ENCODE measurements around the gene GPA33.

The GPA33 gene, protein sequence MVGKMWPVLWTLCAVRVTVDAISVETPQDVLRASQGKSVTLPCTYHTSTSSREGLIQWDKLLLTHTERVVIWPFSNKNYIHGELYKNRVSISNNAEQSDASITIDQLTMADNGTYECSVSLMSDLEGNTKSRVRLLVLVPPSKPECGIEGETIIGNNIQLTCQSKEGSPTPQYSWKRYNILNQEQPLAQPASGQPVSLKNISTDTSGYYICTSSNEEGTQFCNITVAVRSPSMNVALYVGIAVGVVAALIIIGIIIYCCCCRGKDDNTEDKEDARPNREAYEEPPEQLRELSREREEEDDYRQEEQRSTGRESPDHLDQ

DNA sequence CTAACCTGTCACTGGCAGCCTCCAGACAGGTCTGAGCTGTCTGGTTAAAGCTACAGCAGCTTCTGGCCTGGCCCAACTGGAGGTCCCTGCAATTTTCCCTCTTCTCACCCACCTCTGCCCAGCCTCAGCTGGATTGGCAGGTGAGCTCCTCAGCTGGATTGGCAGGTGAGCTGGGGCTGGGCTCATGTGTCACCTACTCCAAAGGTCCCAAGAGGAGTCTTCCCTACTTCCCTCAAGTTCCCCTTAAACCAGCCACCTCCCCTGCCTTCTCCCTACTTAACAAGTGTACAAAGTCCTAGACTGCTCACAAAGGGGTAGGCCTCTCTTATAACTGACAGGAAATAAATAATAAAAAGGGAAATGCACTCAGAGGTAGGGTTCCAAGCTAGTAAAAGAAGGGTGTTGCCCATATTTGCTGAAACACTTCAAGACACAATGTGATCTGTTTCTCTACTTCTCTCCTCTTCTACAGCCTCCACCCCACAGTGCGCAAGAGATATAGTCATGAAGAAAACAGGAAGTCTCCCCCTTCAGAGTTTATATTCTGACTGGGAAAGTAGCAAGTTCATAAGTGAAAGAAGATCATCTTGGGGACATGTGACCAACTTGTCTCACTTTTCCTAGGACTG lies at the start of gene GPA33:
Gene GPA33 (minus strand): TSS at position 64 of the 629 bp plus-strand sequence. CDS start 90 bp downstream, outside the sequence.
- Mint-ChIP-seq H3K4me3 (peak within 1 kb of the TSS; percentile 52), H3K36me3 (ENCODE audit: low read depth) (peaks cover 4% of the 10 kb centered on the region), H3K9me3 (no peaks in the 10 kb centered on the region), H3K27ac (peak within 1 kb of the TSS; percentile 83), H3K4me1 (ENCODE audit: low read depth) (peaks cover 13% of the 10 kb centered on the region), H3K27me3 (ENCODE audit: low read depth) (no peaks in the 10 kb centered on the region)
- DNase-seq (ENCODE audit: low spot score): no peak

DNA sequence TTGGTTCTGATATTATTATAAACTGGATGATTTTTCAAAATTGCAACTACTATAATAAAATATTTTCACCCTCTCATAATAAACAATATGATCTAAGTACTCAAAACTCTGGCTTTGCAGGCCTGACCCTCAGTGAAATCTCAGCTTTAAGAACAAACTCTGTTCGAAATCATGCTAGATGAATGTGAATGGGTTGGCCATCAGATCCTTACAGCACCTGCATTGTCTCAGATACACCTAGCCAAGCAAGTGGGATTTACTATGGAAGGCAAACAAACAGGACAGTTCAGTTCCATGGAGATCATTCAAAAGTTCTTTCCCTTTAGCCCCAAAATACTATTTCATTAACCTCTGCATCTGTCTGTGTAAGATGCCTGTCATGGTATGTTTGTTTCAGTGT lies 48.5 kb upstream of the GPA33 start:
- Mint-ChIP-seq H3K9me3 (no peaks in the 10 kb centered on the region), H3K4me1 (ENCODE audit: low read depth) (no peaks in the 10 kb centered on the region), H3K27ac (no peak overlapping the region), H3K27me3 (ENCODE audit: low read depth) (peaks cover 58% of the 10 kb centered on the region), H3K4me3 (no peak overlapping the region), H3K36me3 (ENCODE audit: low read depth) (no peaks in the 10 kb centered on the region)
- DNase-seq (ENCODE audit: low spot score): no peak

DNA sequence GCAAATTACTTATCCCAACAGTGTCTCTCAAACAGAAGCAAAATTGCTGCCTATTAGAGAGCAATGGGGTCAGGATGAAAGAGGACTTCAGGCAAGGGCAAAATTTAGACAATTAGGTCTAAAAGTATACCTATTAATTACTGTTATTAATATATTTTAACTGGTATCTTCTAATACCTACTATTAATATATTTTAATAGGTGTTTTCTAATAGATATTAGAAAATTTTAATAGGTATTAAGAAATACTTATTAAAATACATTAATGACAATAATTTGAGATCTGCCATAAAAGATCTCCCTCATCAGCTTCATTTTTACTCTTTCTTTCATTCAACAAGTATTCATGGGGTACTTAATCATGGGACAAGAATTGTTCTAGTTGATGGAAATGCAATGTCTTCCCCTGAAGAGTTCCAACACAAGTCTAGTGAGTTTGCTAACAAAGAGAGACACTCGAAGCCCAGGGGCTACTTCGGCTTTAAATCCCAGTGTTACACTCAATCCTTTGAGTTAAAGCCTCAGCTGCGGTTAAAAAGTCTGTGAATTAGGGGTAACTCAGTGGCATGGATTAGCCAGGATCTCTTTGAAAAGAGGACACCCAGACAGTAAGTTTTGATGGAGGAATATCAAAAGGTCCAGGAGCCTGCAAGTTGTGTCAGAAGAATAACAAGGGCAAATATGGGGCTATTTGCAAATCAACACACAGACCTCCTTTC lies 47.8 kb upstream of the GPA33 start:
- H3K9me3 Mint-ChIP-seq: no peaks in the 10 kb centered on the region
- peaks cover 59% of the 10 kb centered on the region for H3K27me3 Mint-ChIP-seq (ENCODE audit: low read depth)
- H3K4me1 Mint-ChIP-seq (ENCODE audit: low read depth): no peaks in the 10 kb centered on the region
- no peak overlapping the region for H3K27ac Mint-ChIP-seq
- no peak for DNase-seq (ENCODE audit: low spot score)
- no peaks in the 10 kb centered on the region for H3K36me3 Mint-ChIP-seq (ENCODE audit: low read depth)
- H3K4me3 Mint-ChIP-seq: no peak overlapping the region

DNA sequence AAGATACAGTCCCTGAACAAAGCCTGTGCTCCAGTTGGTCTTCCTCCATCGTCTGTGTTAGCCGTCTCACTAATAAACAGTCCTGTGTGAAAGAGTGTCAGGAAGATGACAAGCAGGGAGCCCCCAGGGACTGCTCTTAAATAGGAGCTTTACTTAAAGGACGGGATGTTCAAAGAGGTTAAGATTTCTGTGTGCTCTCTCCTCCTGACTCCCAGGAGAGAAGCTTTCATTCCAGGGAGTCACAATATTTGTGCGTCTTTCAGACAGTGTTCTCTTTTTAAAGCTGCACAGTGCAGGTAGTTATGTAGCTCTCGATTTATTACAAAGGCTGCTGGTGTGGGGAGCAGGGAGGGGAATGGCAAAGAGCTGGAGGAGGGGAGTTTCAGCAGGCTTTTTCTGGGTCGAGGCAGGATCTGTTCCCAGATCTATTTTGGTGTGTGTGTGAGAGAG lies 47.2 kb upstream of the GPA33 start:
- Mint-ChIP-seq H3K9me3 (no peaks in the 10 kb centered on the region), H3K27ac (no peak overlapping the region), H3K4me3 (no peak overlapping the region), H3K27me3 (ENCODE audit: low read depth) (peaks cover 59% of the 10 kb centered on the region), H3K4me1 (ENCODE audit: low read depth) (no peaks in the 10 kb centered on the region), H3K36me3 (ENCODE audit: low read depth) (no peaks in the 10 kb centered on the region)
- DNase-seq (ENCODE audit: low spot score): no peak

DNA sequence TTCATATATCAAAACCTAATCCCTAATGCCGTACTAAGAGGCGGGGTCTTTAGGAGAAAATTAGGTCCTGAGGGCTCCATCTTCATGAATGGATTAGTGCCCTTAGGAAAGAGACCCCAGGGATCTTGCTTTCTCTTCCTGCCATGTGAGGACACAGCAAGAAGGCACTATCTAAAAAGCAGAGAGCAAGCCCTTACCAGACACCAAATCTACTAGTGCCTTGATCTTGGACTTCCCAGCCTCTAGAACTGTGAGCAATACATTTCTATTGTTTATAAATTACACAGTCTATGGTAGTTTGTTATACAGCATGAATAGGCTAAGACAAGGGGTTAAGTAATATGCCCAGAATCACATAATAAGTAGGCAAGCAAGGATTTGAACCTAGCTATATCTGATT lies 46.6 kb upstream of the GPA33 start:
- no peak overlapping the region for H3K27ac Mint-ChIP-seq
- no peaks in the 10 kb centered on the region for H3K36me3 Mint-ChIP-seq (ENCODE audit: low read depth)
- H3K4me3 Mint-ChIP-seq: no peak overlapping the region
- H3K27me3 Mint-ChIP-seq (ENCODE audit: low read depth): peaks cover 60% of the 10 kb centered on the region
- H3K9me3 Mint-ChIP-seq: no peaks in the 10 kb centered on the region
- H3K4me1 Mint-ChIP-seq (ENCODE audit: low read depth): no peaks in the 10 kb centered on the region
- DNase-seq (ENCODE audit: low spot score): no peak

DNA sequence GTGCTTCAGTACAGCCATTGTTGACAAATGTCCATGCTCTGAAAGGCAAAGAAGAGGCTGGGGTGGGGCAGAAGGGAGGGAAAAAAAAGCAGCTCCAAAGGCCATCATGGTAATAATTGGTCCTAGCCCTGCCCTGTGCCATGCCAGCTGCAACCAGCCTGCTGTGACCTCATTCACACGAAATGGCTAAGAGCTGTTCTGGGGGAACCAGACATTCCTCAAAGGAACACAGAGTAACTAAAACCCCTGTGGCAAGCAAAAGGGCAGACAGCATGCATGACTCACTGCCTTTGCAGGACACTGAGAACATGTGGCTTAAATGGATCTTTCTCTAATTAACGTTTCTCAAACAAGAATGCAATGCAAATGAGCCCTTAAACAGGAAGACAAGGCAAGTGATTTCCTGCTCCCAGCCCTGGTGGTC lies 46.0 kb upstream of the GPA33 start:
- Mint-ChIP-seq H3K4me1 (ENCODE audit: low read depth) (no peaks in the 10 kb centered on the region), H3K27ac (no peak overlapping the region), H3K27me3 (ENCODE audit: low read depth) (peaks cover 60% of the 10 kb centered on the region), H3K9me3 (no peaks in the 10 kb centered on the region), H3K4me3 (no peak overlapping the region), H3K36me3 (ENCODE audit: low read depth) (no peaks in the 10 kb centered on the region)
- no peak for DNase-seq (ENCODE audit: low spot score)

DNA sequence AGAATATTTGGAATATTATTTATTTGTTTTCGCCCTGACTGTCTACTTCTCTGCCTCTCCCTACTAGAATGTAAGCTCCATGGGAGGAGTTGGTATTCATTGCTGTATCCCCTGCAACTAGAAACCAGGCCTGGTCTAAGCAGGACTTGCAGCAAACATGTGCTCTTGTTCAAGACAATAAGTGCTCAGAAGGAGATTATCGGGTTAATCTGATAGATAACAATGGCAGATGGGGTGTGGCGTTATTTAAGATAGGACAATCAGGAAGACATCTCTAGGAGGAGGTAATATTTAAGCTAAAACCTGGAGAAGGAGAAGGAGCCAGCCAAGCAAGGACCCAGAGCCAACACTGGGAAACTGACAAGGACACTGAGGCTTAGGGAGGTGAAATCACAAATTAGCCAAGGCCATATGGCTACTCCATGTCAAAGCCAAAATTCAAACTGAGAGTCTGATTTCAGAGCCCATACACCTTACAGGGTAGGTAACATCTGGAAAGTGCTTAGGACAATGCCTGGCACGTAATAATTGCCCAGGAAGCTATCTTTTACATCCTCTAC lies 45.2 kb upstream of the GPA33 start:
- peaks cover 52% of the 10 kb centered on the region for H3K27me3 Mint-ChIP-seq (ENCODE audit: low read depth)
- H3K4me1 Mint-ChIP-seq (ENCODE audit: low read depth): no peaks in the 10 kb centered on the region
- no peaks in the 10 kb centered on the region for H3K9me3 Mint-ChIP-seq
- H3K36me3 Mint-ChIP-seq (ENCODE audit: low read depth): no peaks in the 10 kb centered on the region
- no peak for DNase-seq (ENCODE audit: low spot score)
- no peak overlapping the region for H3K4me3 Mint-ChIP-seq
- no peak overlapping the region for H3K27ac Mint-ChIP-seq

DNA sequence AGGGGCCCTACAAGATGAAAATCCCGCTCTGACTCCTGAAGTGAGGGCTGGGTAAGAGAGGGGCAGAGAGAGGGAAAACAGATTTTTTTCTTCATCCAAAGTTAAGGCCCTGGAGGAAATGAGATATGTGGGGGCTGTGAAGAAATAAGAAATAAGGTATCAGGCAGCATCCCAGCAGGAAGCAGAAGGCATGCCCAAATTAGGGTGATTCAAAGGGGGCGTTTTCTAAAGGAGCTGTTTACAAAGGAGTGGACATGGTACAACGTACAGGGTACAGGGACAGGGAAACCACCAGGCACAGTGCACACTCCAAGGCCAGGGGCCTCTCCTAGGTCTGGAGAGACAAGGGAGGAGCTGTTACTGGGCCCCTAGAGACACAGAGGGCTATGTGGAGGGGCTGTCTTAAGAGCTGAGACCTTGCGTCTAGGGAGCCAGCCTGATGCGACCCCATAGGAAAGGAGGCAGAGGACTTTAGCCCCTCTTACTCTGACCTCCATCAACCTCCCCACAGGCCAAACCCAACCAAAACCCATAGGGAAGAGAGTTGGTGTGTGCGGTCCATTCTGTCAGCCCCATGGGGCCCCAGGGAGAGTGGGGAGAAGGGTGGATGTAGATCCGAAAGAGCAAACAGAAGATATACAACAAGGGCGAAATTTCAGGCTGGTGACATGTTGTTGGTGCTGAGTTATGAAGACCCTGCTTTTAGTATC lies 42.3 kb upstream of the GPA33 start:
- H3K27me3 Mint-ChIP-seq (ENCODE audit: low read depth): peaks cover 42% of the 10 kb centered on the region
- H3K9me3 Mint-ChIP-seq: no peaks in the 10 kb centered on the region
- H3K27ac Mint-ChIP-seq: no peak overlapping the region
- H3K36me3 Mint-ChIP-seq (ENCODE audit: low read depth): no peaks in the 10 kb centered on the region
- no peak overlapping the region for H3K4me3 Mint-ChIP-seq
- no peak for DNase-seq (ENCODE audit: low spot score)
- H3K4me1 Mint-ChIP-seq (ENCODE audit: low read depth): no peaks in the 10 kb centered on the region

DNA sequence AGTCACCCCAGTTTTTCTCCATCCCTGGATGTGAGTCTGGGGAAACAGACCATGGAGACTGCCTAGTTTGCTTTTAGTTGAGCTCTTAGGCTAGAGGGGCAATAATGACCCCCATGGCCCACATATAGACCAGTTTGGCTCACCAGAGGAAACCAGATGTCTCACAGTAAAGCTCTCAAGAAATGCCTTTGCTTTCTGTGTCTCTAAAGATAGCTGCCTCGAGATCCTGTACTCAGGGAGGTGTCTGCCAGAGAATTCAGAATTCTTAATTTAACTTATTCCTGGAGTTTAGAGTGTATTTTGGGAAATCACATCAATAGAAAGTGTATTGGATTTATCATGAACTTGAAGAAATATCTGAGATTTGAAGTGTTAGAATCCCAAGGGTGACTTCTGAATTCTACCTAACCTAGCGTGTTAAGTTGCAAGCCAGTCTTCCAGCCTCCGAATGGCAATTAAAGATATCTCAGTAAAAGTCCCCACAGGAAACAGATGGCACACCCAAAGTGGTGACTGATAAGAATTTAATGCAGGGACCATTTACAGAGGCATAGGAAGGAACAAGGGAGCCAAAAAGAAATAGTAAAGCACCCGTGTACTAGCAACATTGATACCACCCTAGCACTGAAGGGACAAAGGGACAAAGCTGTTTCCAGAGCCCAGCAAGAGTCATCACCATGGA lies 40.8 kb upstream of the GPA33 start:
- H3K4me3 Mint-ChIP-seq: no peak overlapping the region
- no peaks in the 10 kb centered on the region for H3K36me3 Mint-ChIP-seq (ENCODE audit: low read depth)
- H3K9me3 Mint-ChIP-seq: no peaks in the 10 kb centered on the region
- no peaks in the 10 kb centered on the region for H3K4me1 Mint-ChIP-seq (ENCODE audit: low read depth)
- DNase-seq (ENCODE audit: low spot score): no peak
- H3K27me3 Mint-ChIP-seq (ENCODE audit: low read depth): peaks cover 39% of the 10 kb centered on the region
- H3K27ac Mint-ChIP-seq: no peak overlapping the region

DNA sequence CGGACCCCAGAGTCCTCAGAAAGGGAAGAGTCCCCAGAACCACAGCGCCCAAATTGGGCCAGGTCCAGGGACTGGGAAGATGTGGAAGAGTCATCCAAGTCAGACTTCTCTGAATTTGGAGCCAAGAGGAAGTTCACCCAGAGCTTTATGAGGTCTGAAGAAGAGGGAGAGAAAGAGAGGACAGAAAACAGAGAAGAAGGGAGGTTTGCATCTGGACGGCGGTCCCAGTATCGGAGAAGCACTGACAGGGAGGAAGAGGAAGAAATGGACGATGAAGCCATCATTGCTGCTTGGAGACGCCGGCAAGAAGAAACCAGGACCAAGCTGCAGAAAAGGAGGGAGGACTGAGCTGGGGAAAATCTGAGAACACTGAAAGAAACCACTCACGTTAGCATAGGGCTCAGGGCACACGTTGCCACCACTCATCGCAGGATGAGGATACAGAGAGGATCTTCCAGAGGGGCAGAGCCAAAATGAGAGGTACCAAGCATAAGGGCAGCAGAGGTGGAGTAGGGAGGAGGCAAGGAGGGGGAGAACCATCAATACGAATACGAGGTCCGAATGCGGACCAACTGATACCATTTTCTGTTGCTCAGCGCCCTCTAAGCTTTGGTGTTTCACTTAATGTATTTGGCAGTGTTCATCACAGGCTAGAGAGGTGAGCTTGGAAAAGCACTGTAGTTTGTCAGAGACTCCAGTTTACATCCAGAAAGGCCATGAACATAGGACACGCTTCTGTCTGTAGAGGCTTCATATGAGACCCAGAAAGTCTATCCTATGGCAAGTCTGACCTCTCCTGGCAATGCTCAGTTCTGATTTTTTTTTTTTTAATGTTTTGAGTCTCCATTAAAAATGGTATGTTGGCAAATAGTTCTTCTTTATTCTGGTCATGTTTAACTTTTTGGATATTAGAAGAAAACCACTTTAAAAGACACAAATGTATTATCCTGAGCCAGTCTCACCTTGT lies 38.4 kb upstream of the GPA33 start:
- no peak overlapping the region for H3K4me3 Mint-ChIP-seq
- H3K9me3 Mint-ChIP-seq: no peaks in the 10 kb centered on the region
- H3K27ac Mint-ChIP-seq: no peak overlapping the region
- H3K4me1 Mint-ChIP-seq (ENCODE audit: low read depth): no peaks in the 10 kb centered on the region
- H3K27me3 Mint-ChIP-seq (ENCODE audit: low read depth): peaks cover 25% of the 10 kb centered on the region
- DNase-seq (ENCODE audit: low spot score): no peak
- no peaks in the 10 kb centered on the region for H3K36me3 Mint-ChIP-seq (ENCODE audit: low read depth)

DNA sequence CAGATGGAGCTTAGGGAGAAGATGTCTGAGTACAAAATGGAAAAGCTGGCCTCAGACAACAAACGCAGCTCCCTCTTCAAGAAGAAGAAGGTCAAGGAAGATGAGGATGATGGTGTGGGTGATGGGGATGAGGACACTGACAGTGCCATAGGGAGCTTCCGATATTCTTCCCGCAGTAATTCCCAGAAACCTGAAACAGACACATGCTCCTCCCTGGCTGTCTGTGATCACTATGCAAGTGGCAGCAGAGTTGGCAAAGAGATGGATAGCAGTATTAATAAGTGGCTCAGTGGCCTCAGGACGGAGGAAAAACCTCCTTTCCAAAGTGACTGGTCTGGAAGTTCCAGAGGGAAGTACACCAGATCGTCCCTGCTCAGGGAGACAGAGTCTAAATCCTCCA lies 37.5 kb upstream of the GPA33 start:
- H3K27me3 Mint-ChIP-seq (ENCODE audit: low read depth): peaks cover 22% of the 10 kb centered on the region
- H3K36me3 Mint-ChIP-seq (ENCODE audit: low read depth): no peaks in the 10 kb centered on the region
- H3K9me3 Mint-ChIP-seq: no peaks in the 10 kb centered on the region
- H3K27ac Mint-ChIP-seq: no peak overlapping the region
- no peaks in the 10 kb centered on the region for H3K4me1 Mint-ChIP-seq (ENCODE audit: low read depth)
- H3K4me3 Mint-ChIP-seq: no peak overlapping the region
- no peak for DNase-seq (ENCODE audit: low spot score)

DNA sequence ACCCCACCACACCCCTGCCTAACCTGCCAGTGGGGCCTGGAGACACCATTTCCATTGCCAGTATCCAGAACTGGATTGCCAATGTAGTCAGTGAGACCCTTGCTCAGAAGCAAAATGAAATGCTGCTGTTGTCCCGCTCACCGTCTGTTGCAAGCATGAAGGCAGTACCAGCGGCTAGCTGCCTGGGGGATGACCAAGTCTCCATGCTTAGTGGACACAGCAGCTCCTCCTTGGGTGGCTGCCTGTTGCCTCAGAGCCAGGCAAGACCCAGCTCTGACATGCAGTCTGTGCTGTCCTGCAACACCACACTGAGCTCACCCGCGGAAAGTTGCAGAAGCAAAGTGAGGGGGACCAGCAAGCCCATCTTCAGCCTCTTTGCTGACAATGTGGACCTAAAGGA lies 37.1 kb upstream of the GPA33 start:
- peaks cover 20% of the 10 kb centered on the region for H3K27me3 Mint-ChIP-seq (ENCODE audit: low read depth)

More for the DNA sequence above, 37.1 kb upstream of the GPA33 start:
- Mint-ChIP-seq H3K4me3 (no peak overlapping the region), H3K27ac (no peak overlapping the region), H3K36me3 (ENCODE audit: low read depth) (no peaks in the 10 kb centered on the region), H3K9me3 (no peaks in the 10 kb centered on the region), H3K4me1 (ENCODE audit: low read depth) (no peaks in the 10 kb centered on the region)
- DNase-seq (ENCODE audit: low spot score): no peak

Measured in T-helper 2 cell treated with Interferon-gamma antibody and Interleukin-4, amounts not matched to agents 5 μg/mL and 100 μg/mL, for 36 hours (primary cell).